GM21381 (cell line): ENCODE measurements around the gene TADA2B.
"Not testable (repeated sequence)": the region's sequence is repeated elsewhere in the genome, so short reads cannot be mapped to it uniquely, and the experiment has no call there.

Source experiments
- ATAC-seq: cut with Tn5 transposase; IDR thresholded peaks from one replicate; pipeline ENCODE4 v1.9.1; 2021; ENCODE audit warnings: mild to moderate bottlenecking, moderate library complexity; ENCODE audit not compliant: unreplicated experiment

The TADA2B gene

DNA sequence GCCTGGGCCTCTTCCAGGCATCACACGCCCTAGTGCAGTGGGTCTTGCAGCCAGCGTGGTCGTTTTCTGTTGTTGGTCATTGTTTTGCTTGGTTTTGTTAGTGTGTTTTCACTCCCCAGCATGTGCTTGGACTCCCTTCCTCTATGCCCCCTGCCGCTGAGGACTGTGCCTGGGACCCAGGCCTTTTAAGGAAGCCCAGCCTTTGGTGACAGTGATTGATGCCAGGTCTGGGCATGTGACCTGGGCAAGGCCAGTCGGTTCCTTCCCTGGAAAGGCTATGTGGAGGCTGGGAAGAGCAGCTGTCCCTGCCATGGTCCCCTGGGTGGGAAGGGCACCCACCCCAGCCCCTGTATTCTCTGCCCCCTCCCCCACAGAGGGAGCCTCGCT lies 33.5 kb downstream of the TADA2B start:
- no peak for ATAC-seq

DNA sequence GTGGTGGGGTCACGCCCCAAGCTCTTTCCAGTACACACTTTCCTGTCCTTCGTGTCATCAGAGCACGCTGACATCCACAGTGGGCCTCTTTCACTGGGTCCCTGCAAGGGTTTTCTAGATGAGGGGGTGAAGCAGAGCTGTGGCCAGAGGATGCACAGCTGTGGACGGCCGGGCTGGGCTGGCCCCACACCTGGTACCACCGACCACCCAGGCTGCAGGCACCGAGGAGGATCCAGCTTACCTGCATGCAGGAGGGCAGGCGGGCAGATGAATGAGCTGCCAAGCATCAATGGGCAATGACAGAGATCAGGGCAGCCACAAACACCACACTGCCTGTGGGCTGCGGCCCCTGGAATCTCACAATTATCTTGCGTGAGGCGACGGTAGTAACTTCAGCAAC lies 34.2 kb downstream of the TADA2B start:
- no peak for ATAC-seq

DNA sequence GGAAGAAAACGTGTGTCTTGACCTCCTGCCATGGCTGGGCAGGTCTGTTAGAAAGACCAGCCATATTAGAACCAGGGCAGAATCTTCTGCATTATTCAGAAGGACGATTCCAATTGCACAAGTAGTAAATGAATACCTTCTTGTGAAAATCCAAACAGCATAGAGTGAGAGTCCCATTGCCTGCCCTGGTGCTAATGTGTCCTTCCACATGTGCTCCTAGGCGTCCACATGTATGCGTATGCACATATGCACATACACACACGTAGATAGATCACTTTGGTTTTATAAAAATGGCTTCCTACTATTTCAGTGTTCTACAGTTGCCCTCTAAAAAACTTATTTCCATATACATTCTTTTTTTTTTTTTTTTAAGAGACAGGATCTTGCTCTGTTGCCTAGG lies 34.9 kb downstream of the TADA2B start:
- ATAC-seq = no peak

DNA sequence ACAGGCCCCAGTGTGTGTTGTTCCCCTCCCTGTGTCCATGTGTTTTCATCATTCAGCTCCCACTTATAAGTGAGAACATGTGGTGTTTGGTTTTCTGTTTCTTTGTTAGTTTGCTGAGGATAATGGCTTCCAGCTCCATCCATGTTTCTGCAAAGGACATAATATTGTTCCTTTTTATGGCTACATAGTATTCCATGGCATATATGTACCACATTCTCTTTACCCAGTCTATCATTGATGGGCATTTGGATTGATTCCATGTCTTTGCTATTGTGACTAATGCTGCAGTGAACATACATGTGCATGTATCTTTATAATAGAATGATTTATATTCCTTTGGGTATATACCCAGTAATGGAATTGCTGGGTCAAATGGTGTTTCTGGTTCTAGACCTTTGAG lies 36.3 kb downstream of the TADA2B start:
- not testable (repeated sequence) for ATAC-seq

DNA sequence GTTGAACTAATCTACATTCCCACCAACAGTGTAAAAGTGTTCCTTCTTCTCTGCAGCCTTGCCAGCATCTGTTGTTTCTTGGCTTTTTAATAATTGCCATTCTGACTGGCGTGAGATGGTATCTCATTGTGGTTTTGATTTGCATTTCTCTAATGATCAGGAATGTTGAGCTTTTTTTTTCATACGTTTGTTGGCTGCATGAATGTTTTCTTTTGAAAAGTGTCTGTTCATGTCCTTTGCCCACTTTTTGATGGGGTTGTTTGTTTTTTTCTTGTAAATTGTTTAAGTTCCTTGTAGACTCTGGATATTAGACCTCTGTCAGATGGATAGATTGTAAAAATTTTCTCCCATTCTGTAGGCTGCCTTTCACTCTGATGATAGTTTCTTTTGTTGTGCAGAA lies 36.7 kb downstream of the TADA2B start:
- ATAC-seq = not testable (repeated sequence)

DNA sequence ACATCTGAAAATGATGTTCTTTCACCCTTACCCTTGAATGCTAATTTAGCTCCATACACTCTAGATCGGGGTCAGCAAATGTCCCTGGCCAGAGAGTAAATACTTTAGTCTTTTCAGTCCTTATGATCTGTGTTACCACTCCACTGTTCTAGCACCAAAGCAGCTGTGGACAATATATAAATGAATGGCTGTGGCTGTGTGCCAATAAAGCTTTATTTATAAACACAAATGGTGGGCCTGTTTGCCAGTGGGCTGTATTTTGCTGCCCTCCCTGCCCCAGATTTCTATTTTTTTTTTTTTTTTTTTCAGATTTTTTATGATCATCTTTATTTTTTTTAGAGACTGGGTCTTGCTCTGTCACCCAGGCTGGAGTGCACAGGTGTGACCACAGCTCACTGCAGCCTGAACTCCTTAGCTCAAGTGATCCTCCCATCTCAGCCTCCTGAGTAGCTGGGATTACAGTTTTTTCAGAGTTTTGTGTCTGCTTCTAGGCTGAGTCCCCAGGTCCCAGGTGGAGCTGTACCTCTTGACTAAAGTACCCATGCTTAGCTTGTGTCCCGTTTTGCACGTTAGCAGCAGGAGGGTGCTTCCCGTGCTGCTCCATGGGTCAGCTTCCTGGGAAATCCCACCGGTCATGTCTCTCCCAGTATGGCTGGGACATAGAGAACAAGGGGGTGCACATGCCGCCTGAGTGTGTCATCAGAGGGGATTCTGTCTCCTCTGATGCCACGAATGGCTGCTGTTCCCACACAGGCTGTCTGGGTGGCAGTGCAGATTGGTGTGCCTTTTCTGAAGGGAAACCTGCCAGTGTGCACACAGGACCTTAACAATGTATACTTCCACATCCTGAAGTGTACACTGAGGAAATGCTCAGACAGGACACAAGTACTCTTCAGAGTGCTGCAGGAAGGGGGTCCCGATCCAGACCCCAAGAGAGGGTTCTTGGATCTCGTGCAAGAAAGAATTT lies 40.7 kb downstream of the TADA2B start:
- no peak for ATAC-seq

DNA sequence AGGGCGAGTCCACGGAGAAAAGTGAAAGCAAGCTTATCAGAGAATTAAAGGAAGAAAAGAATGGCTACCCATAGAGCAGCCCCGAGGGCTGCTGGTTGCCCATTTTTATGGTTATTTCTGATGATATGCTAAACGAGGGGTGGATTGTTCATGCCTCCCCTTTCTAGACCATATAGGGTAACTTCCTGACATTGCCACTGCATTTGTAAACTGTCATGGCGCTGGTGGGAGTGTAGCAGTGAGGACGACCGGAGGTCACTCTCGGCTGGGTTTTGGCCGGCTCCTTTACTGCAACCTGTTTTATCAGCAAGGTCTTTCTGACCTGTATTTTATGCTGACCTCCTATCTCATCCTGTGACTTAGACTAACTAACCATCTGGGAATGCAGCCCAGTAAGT lies 41.4 kb downstream of the TADA2B start:
- ATAC-seq = not testable (repeated sequence)

DNA sequence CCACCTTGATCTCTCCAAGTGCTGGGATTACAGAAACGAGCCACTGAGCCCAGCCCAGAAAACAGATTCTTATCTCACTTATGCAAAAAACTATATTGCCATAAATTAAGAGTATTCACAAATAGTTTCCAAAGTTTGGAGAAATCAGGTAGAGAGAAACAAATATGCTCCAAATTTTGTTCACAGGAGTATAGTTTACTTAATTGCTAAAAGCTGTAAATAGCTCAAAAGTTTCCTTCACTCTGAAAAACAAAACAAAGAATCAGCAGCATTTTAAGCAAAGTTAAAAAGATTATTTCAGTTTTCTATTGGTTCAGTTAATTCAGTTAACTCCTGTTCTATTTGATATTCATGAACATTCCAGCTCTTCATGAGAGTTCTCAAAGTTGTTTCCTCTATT lies 43.2 kb downstream of the TADA2B start:
- ATAC-seq = no peak

DNA sequence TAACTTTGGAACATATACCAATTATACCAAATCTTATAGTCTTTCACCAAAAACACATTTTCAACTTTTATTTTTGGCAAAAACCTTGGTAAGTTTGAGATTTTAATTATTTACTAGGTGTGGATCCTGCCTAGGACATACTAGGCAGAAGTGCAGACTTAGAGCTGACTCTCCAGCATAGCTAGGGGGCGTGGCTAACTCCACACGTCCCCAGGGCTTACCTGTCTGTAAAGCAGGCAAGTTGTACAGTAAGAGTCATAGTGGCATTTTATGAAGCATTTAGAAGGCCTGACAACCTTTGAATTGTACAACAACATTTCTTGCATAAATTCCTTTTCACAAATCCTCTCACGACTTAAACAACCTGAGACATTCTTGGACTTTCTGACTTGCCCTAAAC lies 43.9 kb downstream of the TADA2B start:
- ATAC-seq = no peak

DNA sequence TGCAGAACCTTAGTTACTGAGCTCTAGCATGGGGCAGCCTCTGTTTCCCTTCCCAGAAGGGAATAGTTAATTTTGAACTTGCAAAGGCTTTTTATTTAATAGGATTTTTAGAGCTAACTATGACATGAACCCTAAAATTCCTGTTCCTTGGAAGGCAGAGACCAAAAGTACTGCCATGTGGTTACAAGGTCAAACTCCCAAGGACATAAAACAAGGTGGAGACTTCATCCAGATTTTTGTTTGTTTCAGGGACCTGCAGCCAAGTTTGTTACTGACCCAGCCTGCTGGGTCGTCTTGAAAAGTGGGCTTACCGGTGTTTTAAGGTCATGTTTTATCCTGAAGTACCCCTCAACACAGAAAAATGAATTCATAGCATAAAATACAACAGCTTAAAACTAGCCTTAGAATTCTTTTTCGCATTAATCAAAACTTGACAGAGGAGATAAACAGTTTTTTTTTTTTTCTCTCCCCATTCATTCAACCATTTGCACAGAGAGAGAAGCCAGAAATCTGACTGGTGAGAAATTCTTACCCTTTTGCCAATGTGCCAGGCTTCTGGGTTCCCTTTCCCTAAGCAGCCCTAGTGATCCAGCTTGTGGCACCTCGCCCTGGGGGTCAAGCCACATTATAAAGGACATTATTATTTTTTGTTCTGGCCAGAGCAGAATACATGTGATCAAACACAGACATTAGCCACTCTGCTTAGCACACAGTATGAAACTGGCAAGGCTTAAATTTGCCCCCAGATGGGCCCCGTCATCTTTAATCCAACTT lies 46.2 kb downstream of the TADA2B start:
- ATAC-seq = no peak

DNA sequence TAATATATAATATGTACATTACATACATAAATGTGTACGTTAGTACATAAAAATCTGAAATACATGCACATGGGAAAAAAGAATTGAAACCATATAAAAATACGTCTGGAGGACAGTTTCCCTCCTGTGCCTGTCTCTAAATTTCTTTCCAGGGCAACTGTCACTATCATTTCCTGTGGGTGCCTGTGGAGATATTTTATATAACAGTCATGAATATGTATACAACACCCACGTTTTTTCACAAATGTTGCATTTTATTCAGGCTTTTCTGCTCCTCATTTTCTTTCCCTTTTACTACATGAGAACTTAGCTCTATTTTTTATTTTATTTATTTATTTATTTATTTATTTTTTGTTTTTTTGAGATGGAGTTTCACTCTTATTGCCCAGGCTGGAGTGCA lies 48.9 kb downstream of the TADA2B start:
- no peak for ATAC-seq

DNA sequence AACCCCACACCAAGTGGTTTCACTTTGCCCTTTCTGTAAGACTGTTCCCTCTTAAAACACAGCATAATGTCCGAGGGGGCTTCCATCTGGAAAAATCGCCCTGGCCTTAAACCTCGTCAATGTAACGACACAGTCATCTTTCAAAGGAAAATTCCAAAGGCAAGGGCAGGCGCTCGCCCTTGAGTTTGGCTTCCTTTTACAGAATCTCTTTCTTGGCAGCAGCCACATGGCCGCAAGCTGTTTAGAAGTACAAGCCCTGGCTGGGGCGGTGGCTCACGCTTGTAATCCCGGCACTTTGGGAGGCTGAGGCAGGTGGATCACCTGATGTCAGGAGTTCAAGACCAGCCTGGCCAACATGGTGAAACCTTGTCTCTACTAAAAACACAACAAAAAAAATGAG lies 51.7 kb downstream of the TADA2B start:
- ATAC-seq = no peak

DNA sequence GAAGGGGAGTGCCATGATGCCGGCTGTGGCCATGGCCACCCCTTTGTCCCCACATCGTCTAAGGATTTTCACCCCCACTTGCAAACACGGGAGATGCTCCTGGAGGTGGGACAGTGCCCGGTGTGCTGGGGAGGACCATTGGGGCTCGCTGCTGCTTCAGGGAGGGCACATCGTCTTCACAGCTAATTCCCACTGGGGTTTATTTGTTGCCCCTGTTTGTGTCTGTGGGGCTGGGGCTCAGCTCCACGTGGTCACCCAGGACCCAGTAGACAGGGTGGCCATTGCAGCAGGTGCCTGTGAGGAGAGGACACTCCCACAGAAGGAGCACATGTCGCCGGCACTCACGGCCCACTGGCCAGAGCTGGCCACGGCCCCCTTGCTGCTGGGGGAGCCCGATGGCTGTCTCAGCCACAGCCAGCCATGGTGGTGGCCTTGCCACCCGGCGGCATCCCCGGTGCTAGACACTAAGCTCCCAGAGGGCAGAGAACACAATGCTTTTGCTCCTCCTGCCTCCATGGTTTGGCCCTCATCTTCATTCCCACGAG lies 52.5 kb downstream of the TADA2B start:
- ATAC-seq = no peak

DNA sequence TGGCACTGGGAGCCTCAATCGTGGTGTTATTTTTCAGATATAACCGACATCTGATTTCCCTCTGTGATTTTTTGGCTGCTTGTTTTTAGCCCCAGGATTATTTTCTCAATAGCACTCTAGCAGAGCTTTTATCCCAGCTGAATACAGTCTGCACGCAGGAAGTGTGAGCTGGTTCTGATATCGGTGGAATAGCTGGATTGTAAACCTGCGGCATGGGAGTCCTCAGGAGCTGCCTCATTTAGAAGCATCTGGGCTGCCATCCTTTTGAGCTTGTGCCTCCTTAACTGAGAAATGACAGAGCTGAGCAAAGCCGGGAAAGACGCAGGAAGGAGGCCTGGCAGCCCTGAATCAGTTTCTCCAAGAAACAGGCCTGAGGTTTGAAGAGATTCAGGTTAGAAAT lies 53.1 kb downstream of the TADA2B start:
- ATAC-seq = no peak

DNA sequence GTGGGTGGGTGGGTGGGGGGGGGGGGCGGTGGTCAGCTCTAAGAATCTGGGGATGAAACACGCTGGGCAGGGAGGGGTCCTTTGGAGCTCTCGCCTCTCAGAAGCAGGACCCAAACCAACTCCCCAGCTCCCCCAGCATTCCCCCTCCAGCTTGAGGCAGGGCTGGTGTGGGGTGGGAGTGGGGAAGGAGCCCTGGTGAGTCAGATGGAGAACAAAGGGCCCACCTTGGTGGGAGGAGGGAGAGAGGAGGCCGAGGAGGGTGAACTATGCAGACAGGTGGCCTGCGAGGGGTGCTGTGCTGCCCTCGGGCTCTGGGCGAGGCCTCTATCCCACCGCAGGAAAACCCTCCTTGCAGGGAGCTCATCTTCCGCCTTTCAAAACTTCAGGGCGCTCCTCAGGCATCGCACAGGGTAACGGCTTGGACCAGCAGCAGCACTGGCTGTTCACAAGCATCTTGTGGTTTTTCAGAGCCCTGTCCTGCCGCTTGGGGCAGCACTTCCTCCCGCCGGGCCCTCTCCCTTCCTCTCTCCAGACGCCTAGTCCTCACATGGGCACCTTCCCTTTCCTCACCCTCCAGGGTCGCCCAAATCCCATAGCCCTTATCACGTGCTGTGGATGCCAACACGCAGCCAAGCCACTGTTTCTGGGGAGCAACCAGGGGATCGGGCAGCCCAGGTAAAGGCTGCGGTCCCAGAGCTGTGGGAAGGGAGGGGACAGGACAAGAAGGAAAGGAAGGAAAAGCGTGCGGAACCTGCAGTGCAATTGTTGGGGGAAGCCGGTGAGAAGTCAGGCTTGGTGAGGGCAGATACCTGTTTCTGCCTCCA lies 58.7 kb downstream of the TADA2B start:
- ATAC-seq = peak; percentile 79

DNA sequence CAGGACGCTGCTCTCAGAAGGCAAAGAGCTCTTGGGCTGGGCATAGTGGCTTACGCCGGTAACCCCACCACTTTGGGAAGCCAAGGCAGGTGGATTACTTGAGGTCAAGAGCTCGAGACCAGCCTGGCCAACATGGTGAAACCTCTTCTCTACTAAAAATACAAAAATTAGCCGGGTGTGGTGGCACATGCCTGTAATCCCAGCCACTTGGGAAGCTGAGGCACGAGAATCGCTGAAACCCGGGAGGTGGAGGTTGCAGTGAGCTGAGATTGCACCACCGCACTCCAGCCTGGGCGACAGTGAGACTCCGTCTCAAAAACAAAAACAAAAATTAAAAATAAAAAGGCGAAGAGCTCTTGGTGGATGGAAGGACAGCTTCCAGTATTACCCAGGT lies 59.3 kb downstream of the TADA2B start:
- not testable (repeated sequence) for ATAC-seq

DNA sequence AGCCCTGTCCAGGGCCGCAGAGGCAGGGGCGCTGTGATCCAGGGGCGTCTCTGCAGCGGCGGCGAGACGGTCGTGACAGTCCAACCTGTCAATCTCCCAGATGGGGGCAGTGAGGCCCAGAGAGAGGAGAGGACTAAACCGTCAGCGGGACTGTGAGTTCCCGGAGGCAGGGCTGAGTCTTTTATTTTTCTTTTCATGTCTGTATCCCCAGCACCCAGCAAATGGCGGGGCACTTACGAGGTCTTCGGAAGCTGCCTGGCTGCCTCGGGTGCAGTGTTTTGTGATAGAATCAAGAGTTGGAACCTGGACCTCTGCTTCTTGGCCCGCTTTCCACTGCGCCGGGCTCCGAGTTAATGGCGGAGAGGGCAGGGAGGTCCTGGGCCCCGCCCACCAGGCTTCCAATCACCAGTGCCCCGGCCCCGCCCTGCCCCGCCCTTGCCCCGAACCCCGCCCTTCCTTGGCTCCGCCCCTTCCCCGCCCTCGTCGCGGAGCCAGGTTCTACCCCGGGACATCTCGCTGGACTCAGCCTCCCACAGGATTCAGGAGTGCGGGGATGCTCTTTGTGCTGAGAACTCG lies 59.9 kb downstream of the TADA2B start:
- ATAC-seq = peak; percentile 82

DNA sequence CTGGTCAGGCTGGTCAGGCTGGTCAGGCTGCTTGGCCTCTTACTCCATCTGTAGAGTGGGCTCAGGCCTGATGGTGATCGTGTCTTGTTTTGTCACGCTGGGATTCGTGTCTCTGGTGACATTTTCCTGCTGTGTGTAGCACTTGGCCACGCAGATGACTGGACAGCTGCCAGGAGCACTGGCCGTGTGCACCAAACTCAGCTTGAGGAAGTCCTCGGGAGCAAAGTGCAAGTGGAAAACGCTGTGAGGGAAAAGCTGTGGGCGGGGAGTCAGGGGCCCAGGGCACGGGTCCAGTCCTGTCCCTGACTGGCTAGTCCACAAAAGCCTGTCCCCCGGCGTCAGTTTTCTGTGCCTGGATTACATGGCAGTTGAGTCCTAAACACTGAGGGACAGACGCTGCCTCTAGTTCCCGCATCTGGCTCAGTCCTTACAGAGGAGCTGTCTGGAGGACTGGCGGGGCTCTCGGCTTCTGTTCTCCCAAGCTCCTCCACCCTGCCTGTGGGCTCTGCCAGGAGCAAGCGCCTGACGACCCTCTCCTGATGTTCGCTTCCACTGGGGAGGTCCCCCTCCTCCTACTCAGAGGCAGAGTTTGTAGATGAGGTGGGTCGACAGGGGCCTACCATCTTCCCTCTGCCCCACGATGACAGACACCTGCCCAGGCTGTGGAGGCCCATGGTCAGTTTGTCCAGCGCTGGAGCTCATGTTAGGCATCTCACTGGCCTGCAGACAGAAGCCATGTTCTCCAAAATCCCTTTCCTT lies 60.6 kb downstream of the TADA2B start:
- ATAC-seq = no peak

DNA sequence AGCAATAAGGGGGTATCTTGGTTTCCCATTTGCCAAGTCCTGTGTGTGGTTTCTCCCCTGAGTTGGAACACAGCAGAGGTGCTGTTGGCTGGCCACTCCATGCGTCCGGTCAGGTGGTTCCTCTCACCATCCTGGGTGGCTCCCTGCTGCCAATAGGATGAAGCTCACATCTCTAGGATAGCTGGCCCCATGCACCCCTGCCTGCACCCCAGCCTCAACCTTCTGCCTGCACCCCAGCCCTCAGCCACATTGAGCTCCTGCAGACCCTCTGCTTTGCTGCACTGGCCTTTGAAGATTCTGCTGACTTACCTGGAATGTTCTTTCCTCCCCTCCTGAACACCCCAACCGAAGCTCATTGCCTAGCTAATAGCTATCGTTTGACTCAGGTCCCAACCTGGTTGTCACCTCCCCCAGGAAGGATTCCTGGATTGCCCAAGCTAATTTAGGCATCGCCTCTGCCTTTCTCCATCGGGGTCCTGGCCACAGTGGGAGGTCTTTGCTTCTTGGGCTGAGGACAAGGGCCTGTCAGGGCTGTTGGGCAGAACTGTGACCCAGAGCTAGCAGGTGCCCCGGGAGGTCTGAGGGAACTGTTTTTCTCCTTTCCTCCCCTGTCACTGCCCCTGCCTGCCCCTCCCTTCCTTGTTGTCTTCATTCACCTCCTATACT lies 61.3 kb downstream of the TADA2B start:
- no peak for ATAC-seq
